Mesothelial cell of epicardium (in vitro differentiated cells): ENCODE measurements around the gene TBK1. TPM values are rescaled to one million over a fixed set of nuclear protein-coding genes. Genes with fewer than 3 reads are reported as not detected.
"Not testable (repeated sequence)": the region's sequence is repeated elsewhere in the genome, so short reads cannot be mapped to it uniquely, and the experiment has no call there.

ENCODE experiments used
- DNase-seq, 2 experiments: peaks; one replicate each; pipeline ENCODE4 v3.0.0; 2021; ENCODE audit warnings: low spot score in 2 of 2; ENCODE audit not compliant: unreplicated experiment in 2 of 2
- H3K27ac Mint-ChIP-seq: 2 replicates; pipeline ENCODE4 v1.8.0; 2021; ENCODE audit warnings: mixed read lengths
- H3K27me3 Mint-ChIP-seq: 2 replicates; pipeline ENCODE4 v1.8.0; 2021; ENCODE audit warnings: low read depth, mixed read lengths
- H3K36me3 Mint-ChIP-seq: 2 replicates; pipeline ENCODE4 v1.8.0; 2021; ENCODE audit warnings: mixed read lengths
- H3K4me1 Mint-ChIP-seq: 2 replicates; pipeline ENCODE4 v1.8.0; 2021; ENCODE audit warnings: mixed read lengths
- H3K4me3 Mint-ChIP-seq: 2 replicates; pipeline ENCODE4 v1.8.0; 2021; ENCODE audit warnings: mild to moderate bottlenecking, moderate library complexity, mixed read lengths
- H3K9me3 Mint-ChIP-seq: 2 replicates; pipeline ENCODE4 v1.8.0; 2021; ENCODE audit warnings: mixed read lengths
- total RNA-seq: library from RNA; stranded (reverse); gene quantifications from 3 replicates; pipeline ENCODE4 v1.2.1, GENCODE V29; 2021
- TF ChIP-seq, protein P1 (sequence below): fragments of 200-600 bp; sonication (generic); IDR thresholded peaks from one replicate; pipeline ENCODE4 v1.5.0; 2021; ENCODE audit warnings: antibody characterized with exemption; ENCODE audit not compliant: unreplicated experiment

The TBK1 gene
- total RNA-seq, 1 donor from 2014 or later: 25.5 TPM

DNA sequence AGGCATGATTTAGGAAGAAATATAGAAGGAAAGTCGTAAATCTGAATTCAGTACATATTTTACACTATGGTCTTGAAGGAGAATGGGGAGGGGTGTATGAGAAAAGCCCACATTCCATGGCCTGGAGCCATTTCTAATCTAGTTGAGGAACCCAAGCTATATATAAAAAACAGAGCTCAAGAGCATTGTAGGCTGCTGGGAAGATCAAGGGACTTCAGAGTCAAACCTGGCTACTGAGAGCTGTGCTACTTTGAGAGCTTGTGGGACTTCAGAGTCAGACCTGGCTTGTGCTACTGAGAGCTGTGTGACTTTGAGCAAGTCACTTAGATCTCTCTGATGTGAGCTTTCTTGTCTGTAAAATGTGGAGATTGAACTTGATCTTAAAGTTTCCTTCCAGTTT, 58.7 kb downstream of the TBK1 start:
- H3K4me1 Mint-ChIP-seq: peaks cover 16% of the 10 kb centered on the region

DNA sequence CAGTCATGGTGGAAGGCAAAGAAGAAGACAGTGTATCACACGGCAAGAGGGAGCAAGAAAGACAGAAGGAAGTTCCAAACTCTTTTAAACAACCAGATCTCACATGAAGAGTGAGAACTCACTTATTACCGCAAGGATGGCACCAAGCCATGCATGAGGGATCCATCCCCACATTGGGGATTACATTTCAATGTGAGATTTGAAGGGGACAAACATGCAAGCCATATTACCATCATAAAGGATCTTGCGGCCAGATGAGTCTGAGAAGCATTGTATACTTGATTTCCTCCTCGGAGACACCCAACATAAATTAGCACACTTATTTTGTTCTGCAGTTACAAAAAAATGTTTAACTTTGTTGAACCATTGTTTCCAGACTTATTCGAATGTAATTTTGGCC, 66.5 kb downstream of the TBK1 start:
- DNase-seq: no peak
- Mint-ChIP-seq H3K27me3 (no peaks in the 10 kb centered on the region), H3K4me1 (peaks cover 13% of the 10 kb centered on the region), H3K27ac (no peak overlapping the region), H3K36me3 (no peaks in the 10 kb centered on the region), H3K4me3 (no peak overlapping the region), H3K9me3 (no peaks in the 10 kb centered on the region)
- TF ChIP-seq, protein P1, sequence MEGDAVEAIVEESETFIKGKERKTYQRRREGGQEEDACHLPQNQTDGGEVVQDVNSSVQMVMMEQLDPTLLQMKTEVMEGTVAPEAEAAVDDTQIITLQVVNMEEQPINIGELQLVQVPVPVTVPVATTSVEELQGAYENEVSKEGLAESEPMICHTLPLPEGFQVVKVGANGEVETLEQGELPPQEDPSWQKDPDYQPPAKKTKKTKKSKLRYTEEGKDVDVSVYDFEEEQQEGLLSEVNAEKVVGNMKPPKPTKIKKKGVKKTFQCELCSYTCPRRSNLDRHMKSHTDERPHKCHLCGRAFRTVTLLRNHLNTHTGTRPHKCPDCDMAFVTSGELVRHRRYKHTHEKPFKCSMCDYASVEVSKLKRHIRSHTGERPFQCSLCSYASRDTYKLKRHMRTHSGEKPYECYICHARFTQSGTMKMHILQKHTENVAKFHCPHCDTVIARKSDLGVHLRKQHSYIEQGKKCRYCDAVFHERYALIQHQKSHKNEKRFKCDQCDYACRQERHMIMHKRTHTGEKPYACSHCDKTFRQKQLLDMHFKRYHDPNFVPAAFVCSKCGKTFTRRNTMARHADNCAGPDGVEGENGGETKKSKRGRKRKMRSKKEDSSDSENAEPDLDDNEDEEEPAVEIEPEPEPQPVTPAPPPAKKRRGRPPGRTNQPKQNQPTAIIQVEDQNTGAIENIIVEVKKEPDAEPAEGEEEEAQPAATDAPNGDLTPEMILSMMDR: no peak

More for the DNA sequence above, 58.7 kb downstream of the TBK1 start:
- H3K27ac Mint-ChIP-seq: peak overlapping the region; percentile 80
- H3K9me3 Mint-ChIP-seq: no peaks in the 10 kb centered on the region
- H3K4me3 Mint-ChIP-seq: no peak overlapping the region
- TF ChIP-seq, protein P1: no peak
- DNase-seq: no peak
- H3K27me3 Mint-ChIP-seq: no peaks in the 10 kb centered on the region
- H3K36me3 Mint-ChIP-seq: no peaks in the 10 kb centered on the region

DNA sequence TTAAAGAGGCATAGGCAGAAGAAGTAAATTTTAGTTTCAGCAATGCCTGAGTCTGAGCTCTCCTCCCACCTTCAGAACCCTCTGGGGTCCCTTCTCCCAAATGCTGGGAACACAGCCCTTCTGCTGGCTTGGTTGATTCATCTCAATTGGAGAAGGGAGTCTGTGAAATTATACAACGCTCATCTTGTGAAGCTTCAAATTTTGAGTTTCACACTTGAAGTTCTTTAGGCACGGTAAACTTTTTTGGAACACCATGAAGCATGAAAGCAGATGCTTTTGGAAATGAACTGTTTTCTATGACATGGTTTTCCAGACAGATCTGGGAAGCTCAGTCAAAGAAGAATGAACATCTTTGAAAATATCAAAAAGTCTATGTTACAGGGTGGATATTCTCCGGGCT, 69.9 kb downstream of the TBK1 start:
- Mint-ChIP-seq H3K4me1 (peaks cover 11% of the 10 kb centered on the region), H3K36me3 (no peaks in the 10 kb centered on the region), H3K4me3 (no peak overlapping the region), H3K9me3 (no peaks in the 10 kb centered on the region), H3K27ac (no peak overlapping the region), H3K27me3 (no peaks in the 10 kb centered on the region)
- DNase-seq: no peak
- TF ChIP-seq, protein P1: no peak

DNA sequence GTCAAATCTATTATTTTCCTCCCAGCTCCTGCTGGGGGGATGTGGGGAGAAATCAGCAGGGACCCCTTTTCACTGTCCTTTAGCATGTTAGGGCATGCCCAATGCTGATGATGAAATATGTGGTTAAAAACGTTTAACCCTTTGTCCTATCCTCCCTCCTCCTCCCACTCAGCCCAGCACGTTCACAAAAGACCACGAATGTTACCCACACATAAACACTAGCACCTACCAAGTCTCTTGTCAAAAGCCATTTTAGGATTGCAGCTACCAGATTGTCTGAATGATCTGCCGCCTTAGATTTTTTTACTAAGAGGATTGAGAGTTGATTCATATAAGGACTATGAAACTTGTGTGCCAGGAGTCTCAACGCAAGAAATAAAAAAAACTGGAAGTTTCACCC, 70.4 kb downstream of the TBK1 start:
- Mint-ChIP-seq H3K27ac (no peak overlapping the region), H3K9me3 (no peaks in the 10 kb centered on the region), H3K4me3 (no peak overlapping the region), H3K27me3 (no peaks in the 10 kb centered on the region), H3K36me3 (no peaks in the 10 kb centered on the region), H3K4me1 (peaks cover 11% of the 10 kb centered on the region)
- no peak for DNase-seq
- TF ChIP-seq, protein P1: no peak

DNA sequence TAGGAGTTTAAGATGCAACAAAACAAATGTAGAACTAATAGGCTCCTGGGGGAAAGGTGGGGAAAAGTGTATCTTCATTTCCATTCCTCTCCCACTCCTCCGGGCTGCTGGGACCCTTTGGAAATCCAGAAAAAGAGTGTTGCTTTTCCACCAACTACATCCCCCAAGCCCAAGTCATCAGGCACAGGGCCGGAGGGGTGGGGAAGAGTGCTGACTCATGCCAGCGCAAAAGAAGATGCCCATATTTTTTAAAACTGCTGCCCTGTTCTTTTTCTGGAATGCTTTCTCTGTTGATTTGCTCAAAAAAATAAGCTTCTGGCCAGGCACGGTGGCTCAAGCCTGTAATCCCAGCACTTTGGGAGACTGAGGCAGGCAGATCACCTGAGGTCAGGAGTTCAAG, 70.9 kb downstream of the TBK1 start:
- no peaks in the 10 kb centered on the region for H3K36me3 Mint-ChIP-seq

DNA sequence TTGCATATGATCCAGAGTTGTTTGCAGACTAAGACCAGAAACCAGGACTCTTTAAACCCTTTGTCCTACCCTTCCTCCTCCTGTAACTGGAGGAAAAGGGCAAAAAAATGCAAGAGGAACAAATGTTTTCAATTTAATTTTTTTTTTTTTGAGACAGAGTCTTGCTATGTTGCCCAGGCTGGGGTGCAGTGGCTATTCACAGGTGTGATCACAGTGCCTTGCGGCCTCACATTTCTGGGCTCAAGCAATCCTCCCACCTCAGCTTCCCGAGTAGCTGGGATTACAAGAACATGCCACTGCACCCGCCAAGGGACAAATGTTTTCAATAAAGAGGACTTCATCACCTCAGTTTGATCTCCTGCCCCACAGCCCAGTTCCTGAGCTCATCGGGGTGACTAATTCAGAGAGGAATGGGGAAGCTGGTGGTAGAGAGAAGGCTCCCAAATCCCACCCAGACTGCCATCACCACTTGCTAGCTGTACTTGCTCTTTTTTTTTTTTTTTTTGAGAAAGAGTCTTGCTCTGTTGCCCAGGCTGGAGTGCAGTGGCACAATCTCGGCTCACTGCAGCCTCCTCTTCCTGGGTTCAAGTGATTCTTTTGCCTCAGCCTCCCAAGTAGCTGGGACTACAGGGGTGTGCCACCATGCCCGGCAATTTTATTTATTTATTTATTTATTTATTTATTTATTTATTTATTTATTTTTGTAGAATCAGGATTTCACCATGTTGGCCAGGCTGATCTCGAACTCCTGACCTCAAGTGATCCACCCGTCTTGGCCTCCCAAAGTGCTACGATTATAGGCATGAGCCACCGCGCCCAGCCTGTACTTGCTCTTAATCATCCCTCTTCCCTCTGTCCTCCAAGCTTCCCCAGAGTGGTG, 71.9 kb downstream of the TBK1 start:
- H3K27me3 Mint-ChIP-seq, H3K9me3 Mint-ChIP-seq, H3K27ac Mint-ChIP-seq, H3K36me3 Mint-ChIP-seq, H3K4me3 Mint-ChIP-seq, DNase-seq: not testable (repeated sequence)
- peaks cover 11% of the 10 kb centered on the region for H3K4me1 Mint-ChIP-seq

More for the DNA sequence above, 70.9 kb downstream of the TBK1 start:
- no peak for DNase-seq
- peaks cover 11% of the 10 kb centered on the region for H3K4me1 Mint-ChIP-seq
- no peak overlapping the region for H3K4me3 Mint-ChIP-seq
- TF ChIP-seq, protein P1: no peak
- no peaks in the 10 kb centered on the region for H3K27me3 Mint-ChIP-seq
- H3K9me3 Mint-ChIP-seq: no peaks in the 10 kb centered on the region
- H3K27ac Mint-ChIP-seq: no peak overlapping the region
